CD14-positive monocyte (primary cell): ENCODE data around the gene SERINC3. TPM values are rescaled to one million over a fixed set of nuclear protein-coding genes. Genes with fewer than 3 reads are reported as not detected.

Experiments
- DNase-seq, 3 donors: peaks; one replicate each; pipeline ENCODE4 v3.0.0-alpha.2; 2011 to 2022
- H2AFZ ChIP-seq: 2 replicates; pipeline ENCODE4 v1.6.0; 2012; ENCODE audit warnings: mild to moderate bottlenecking, low read depth, low read length, inconsistent platforms; ENCODE audit not compliant: insufficient read depth, poor library complexity, severe bottlenecking
- H3K27ac ChIP-seq, 2 donors: 1 replicate in 1 of 2; 2 replicates in 1 of 2; pipeline ENCODE4 v1.5.1; 2012 to 2013; ENCODE audit warnings: low read length in 2 of 2, control low read depth in 1 of 2, inconsistent platforms in 1 of 2, low read depth in 1 of 2, mild to moderate bottlenecking in 1 of 2
- H3K27me3 ChIP-seq, 2 donors: one replicate each; pipeline versions ENCODE4 v1.6.0 to v1.6.1; 2011 to 2013; ENCODE audit warnings: low read length in 2 of 2; ENCODE audit not compliant: control insufficient read depth in 2 of 2, insufficient read depth in 2 of 2
- H3K36me3 ChIP-seq, 2 donors: replicated peaks in 1 of 2; 1 replicate in 1 of 2; 2 replicates in 1 of 2; pipeline versions ENCODE4 v1.5.1 to v1.6.1; 2012 to 2013; ENCODE audit warnings: low read length in 2 of 2, control low read depth in 1 of 2, inconsistent platforms in 1 of 2, mild to moderate bottlenecking in 1 of 2; ENCODE audit not compliant: insufficient read depth in 2 of 2, control insufficient read depth in 1 of 2
- H3K4me1 ChIP-seq, 2 donors: 1 replicate in 1 of 2; 2 replicates in 1 of 2; pipeline versions ENCODE4 v1.5.1 to v1.6.1; 2012 to 2013; ENCODE audit warnings: low read length in 2 of 2, control low read depth in 1 of 2, inconsistent platforms in 1 of 2, mild to moderate bottlenecking in 1 of 2, moderate library complexity in 1 of 2; ENCODE audit not compliant: insufficient read depth in 2 of 2, control insufficient read depth in 1 of 2
- H3K4me2 ChIP-seq: replicated peaks from 2 replicates; pipeline ENCODE3; 2012; ENCODE audit warnings: low read length, moderate library complexity, mild to moderate bottlenecking; ENCODE audit not compliant: poor library complexity, severe bottlenecking; ENCODE audit errors: extremely low read depth
- H3K4me3 ChIP-seq, 3 experiments: fragments of 200-600 bp in 1 of 3; sonication (generic) in 1 of 3; replicated peaks in 1 of 3; 1 replicate in 2 of 3; 2 replicates in 1 of 3; pipeline ENCODE4 v1.5.1; 2011 to 2013; ENCODE audit warnings: low read length in 3 of 3, mild to moderate bottlenecking in 3 of 3, control low read depth in 2 of 3, low read depth in 2 of 3, inconsistent platforms in 1 of 3, moderate library complexity in 1 of 3
- H3K79me2 ChIP-seq: 2 replicates; pipeline ENCODE4 v1.6.0; 2012; ENCODE audit warnings: mild to moderate bottlenecking, control low read depth, inconsistent platforms, low read length, moderate library complexity; ENCODE audit not compliant: insufficient read depth
- H3K9ac ChIP-seq: 2 replicates; pipeline ENCODE4 v1.6.0; 2017; ENCODE audit warnings: low read length, mild to moderate bottlenecking; ENCODE audit not compliant: insufficient read depth, poor library complexity, severe bottlenecking
- H3K9me3 ChIP-seq, 2 donors: replicated peaks in 1 of 2; 1 replicate in 1 of 2; 2 replicates in 1 of 2; pipeline versions ENCODE4 v1.5.1 to v1.6.1; 2012 to 2013; ENCODE audit warnings: low read length in 2 of 2, control low read depth in 1 of 2; ENCODE audit not compliant: control insufficient read depth in 1 of 2, insufficient read depth in 1 of 2
- H4K20me1 ChIP-seq: 2 replicates; pipeline ENCODE4 v1.6.0; 2012; ENCODE audit warnings: mild to moderate bottlenecking, low read length, control low read depth, moderate library complexity; ENCODE audit not compliant: insufficient read depth
- H3K27ac Mint-ChIP-seq, 7 donors: one replicate each; pipeline ENCODE4 v1.8.0; 2020; ENCODE audit warnings: mild to moderate bottlenecking in 7 of 7, mixed read lengths in 7 of 7, moderate library complexity in 6 of 7, inconsistent platforms in 2 of 7
- H3K27me3 Mint-ChIP-seq, 3 donors: one replicate each; pipeline ENCODE4 v1.8.0; 2021 to 2022; ENCODE audit warnings: low read depth in 3 of 3, mild to moderate bottlenecking in 3 of 3, mixed read lengths in 3 of 3, moderate library complexity in 3 of 3, inconsistent platforms in 1 of 3
- H3K36me3 Mint-ChIP-seq, 2 donors: one replicate each; pipeline ENCODE4 v1.8.0; 2020; ENCODE audit warnings: mixed read lengths in 2 of 2, inconsistent platforms in 1 of 2, mild to moderate bottlenecking in 1 of 2
- H3K4me1 Mint-ChIP-seq: one replicate; pipeline ENCODE4 v1.8.0; 2020; ENCODE audit warnings: mild to moderate bottlenecking, mixed read lengths
- H3K4me3 Mint-ChIP-seq, 2 donors: one replicate each; pipeline ENCODE4 v1.8.0; 2020; ENCODE audit warnings: mild to moderate bottlenecking in 2 of 2, mixed read lengths in 2 of 2, moderate library complexity in 1 of 2
- H3K9me3 Mint-ChIP-seq, 7 donors: one replicate each; pipeline ENCODE4 v1.8.0; 2020 to 2022; ENCODE audit warnings: mixed read lengths in 7 of 7, mild to moderate bottlenecking in 6 of 7, moderate library complexity in 6 of 7, inconsistent platforms in 2 of 7
- WGBS: methylation state at CpG from one replicate; pipeline ENCODE4 v1.1.5; 2013; ENCODE audit warnings: missing lambda C conversion rate; ENCODE audit not compliant: insufficient coverage; 5-methylcytosine and 5-hydroxymethylcytosine counted together
- intact Hi-C, 2 donors: fragments of 100-400 bp; cut with micrococcal nuclease; formaldehyde crosslinking; loops; one replicate each; pipeline versions ENCODE4 v1.15.0 to v1.15.1; 2023
- polyA plus RNA-seq, 3 donors: library from polyadenylated mRNA; depleted of rRNA in 1 of 3; unstranded in 2 of 3; stranded (reverse) in 1 of 3; fragments of 300-500 nt in 2 of 3; fragments of >200 nt in 1 of 3; fragmentation: Illumina TruSeq in 2 of 3; gene quantifications; 1 replicate in 2 of 3; 2 replicates in 1 of 3; pipeline ENCODE4 v1.2.3, GENCODE V29; 2012 to 2021
- TF ChIP-seq, protein P1 (sequence below): fragments of 200-600 bp; IDR thresholded peaks from one replicate; pipeline ENCODE4 v1.8.0; 2022; ENCODE audit warnings: antibody characterized with exemption, mild to moderate bottlenecking

The SERINC3 gene
- polyA plus RNA-seq, 3 donors, result 49.8 to 194 (median 157) TPM

- Histone ChIP-seq H3K4me3 (no peak overlapping the region), H4K20me1 (peaks cover 95% of the 10 kb centered on the region), H3K4me1 (no peaks in the 10 kb centered on the region), H3K27me3 (no peaks in the 10 kb centered on the region), H2AFZ (no peak overlapping the region), H3K79me2 (peaks cover 79% of the 10 kb centered on the region), H3K27ac (no peak overlapping the region), H3K36me3 (peaks cover 50 to 72% of the 10 kb centered on the region in 2 donors), H3K9me3 (no peaks in the 10 kb centered on the region), H3K4me2 (no peak overlapping the region), H3K9ac (no peak overlapping the region)
- Mint-ChIP-seq H3K9me3 (no peaks in the 10 kb centered on the region), H3K4me1 (peaks cover 6% of the 10 kb centered on the region), H3K4me3 (no peak overlapping the region), H3K36me3 (peaks cover 54 to 63% of the 10 kb centered on the region in 2 donors), H3K27me3 (no peaks in the 10 kb centered on the region), H3K27ac (peak overlapping the region in 3 of 7 donors; percentile 26 to 68 (median 66))
- no peak for DNase-seq
- TF ChIP-seq, protein P1, sequence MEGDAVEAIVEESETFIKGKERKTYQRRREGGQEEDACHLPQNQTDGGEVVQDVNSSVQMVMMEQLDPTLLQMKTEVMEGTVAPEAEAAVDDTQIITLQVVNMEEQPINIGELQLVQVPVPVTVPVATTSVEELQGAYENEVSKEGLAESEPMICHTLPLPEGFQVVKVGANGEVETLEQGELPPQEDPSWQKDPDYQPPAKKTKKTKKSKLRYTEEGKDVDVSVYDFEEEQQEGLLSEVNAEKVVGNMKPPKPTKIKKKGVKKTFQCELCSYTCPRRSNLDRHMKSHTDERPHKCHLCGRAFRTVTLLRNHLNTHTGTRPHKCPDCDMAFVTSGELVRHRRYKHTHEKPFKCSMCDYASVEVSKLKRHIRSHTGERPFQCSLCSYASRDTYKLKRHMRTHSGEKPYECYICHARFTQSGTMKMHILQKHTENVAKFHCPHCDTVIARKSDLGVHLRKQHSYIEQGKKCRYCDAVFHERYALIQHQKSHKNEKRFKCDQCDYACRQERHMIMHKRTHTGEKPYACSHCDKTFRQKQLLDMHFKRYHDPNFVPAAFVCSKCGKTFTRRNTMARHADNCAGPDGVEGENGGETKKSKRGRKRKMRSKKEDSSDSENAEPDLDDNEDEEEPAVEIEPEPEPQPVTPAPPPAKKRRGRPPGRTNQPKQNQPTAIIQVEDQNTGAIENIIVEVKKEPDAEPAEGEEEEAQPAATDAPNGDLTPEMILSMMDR, result no peak
- 92% methylated on average over 2 of the region's 10 CpGs for WGBS
- intact Hi-C loops, result no loop called here
Measured at GRCh38 chr20:44513871-44514270, 8.0 kb downstream of the SERINC3 start.

DNA sequence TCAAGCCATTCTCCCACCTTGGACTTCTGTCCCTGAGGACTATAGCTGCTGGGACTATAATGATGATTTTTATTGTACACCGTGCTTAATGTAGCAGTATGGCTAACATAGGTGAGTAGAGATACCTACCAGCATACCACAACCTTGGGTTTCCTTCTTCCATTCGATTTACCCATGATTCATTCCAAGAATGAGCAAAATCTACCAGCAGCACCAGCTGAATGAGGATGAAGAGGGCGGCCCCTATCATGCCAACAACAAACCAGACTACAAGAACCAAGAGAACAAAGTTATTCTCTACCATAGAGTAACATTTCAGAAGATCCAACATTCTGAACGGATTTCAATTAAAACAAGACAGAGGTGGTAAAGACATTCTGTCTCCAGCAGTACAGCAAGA, 12.1 kb downstream of the SERINC3 start:
- intact Hi-C loops, result no loop called here
- Histone ChIP-seq H3K4me3 (no peak overlapping the region), H3K9me3 (no peaks in the 10 kb centered on the region), H3K4me1 (no peaks in the 10 kb centered on the region), H3K27ac (no peak overlapping the region), H4K20me1 (peaks cover 79% of the 10 kb centered on the region), H3K27me3 (no peaks in the 10 kb centered on the region), H3K4me2 (no peak overlapping the region), H2AFZ (no peak overlapping the region), H3K9ac (no peak overlapping the region), H3K79me2 (peaks cover 38% of the 10 kb centered on the region), H3K36me3 (peaks cover 86 to 95% of the 10 kb centered on the region in 2 donors)
- Mint-ChIP-seq H3K36me3 (peaks cover 64 to 89% of the 10 kb centered on the region in 2 donors), H3K4me1 (no peaks in the 10 kb centered on the region), H3K27me3 (no peaks in the 10 kb centered on the region), H3K4me3 (no peak overlapping the region), H3K9me3 (no peaks in the 10 kb centered on the region), H3K27ac (peak overlapping the region in 1 of 7 donors; percentile 19)
- TF ChIP-seq, protein P1, result no peak
- no peak for DNase-seq
- WGBS, result 100% methylated on average over 2 of the region's 4 CpGs
